ENCODE measurements around the gene HOPX.
"Not testable (repeated sequence)": the region's sequence is repeated elsewhere in the genome, so short reads cannot be mapped to it uniquely, and the experiment has no call there.

The HOPX gene

DNA sequence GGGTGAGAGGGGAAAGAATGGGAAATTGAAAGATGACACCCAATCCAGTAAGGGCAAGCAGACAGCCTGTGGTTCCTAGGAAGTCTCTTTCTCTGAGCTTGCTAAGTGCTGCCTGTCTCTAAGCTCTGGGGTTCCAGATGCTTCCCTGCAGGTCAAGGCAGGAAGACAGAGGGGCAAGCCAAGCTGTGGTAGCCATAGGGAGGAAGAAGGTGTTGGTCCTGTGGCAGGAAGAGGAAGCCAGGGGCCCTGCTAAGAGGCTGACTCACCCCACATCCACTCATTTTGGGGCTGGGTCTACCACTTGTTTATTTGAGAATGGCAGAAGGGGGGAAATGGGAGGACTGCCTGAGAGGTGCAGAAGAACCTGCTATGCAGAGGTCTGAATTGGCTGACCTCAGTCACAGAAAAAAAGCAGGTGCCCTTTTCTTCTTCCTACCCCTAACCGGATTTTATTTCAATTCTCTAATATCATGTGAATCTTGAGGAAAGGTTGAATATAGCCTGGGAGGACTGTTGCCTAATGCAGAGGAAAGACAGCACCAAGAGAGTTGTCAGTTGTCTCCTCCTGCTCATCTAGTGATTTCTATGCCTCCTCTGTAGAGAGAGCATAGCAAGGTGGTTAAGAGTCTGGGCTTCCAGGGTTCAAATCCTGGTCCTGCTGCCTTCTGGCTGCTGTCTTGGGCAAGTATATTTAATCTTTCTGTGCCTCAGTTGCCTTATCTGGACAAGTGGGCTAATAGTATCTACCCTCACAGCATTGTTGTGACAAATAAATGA lies 27.4 kb downstream of the HOPX start:
- DNase-seq: no peak

DNA sequence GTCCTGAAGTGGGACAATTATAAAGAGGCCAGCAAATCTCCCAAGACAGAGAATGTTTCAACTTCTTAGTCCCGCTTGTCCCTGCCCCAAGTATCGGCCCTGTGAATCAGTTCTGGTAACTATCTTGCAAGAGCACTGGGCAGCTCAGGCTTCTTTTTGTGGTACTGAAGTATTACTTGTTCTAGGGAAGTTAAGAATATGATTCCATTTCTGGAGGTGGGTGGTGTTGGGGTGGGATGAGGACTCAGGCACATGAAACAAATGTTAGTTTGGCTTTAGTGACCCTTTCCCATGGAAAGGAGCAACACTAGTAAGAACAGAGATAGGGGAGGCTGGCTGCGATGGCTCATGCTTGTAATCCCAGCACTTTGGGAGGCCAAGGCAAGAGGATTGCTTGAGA lies 28.9 kb downstream of the HOPX start:
- DNase-seq: no peak

DNA sequence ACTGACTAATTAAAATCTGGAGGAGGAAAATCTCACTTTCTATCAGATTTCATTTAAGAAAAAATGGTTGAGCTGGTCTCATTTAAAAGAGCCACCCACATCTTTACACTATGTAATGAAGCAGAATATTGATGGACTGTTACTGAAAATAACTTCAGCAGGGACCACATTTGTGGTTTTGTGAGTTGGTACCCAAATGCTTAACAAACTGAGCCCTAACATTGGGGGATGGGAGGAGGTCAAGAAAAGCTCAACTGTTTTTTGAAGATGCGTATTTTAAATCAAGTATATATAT lies 30.1 kb downstream of the HOPX start:
- DNase-seq: no peak

DNA sequence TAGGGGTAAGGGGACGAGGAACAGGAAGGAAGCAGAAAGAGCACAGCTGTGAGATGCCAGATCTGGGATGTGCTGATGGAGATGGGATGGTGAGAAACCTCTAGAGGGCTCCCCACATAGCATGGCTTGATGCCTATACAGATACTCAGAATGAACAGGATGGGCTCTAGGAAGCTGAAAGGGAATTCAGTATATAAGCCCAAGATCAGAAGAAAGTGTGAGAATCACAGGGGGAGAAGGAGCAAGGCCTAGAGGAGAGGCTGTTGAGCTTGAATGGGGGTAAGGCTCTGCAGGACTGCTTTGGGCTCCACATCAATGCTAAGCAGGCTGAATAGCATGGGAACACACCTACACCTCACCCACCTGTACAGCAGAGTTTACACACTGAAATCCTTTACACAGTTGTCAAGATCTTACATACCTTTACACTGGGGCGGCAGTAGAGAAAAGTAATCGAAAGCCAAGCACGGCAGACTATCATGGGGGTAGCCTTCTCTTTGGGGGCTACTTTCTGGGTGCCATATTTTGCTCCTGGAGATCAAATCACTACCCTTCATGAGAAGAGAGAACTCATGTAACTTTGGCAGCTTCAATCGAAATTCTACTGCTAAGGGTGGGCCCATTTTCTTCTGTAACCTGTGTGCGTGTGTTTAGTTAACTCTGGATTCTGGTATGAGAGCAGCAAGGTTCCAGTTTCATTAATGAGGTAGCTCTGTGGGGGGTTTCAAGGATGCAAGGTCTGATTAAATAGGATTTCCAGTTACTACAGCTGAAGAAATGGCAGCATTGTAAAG lies 30.6 kb downstream of the HOPX start:
- no peak for DNase-seq

DNA sequence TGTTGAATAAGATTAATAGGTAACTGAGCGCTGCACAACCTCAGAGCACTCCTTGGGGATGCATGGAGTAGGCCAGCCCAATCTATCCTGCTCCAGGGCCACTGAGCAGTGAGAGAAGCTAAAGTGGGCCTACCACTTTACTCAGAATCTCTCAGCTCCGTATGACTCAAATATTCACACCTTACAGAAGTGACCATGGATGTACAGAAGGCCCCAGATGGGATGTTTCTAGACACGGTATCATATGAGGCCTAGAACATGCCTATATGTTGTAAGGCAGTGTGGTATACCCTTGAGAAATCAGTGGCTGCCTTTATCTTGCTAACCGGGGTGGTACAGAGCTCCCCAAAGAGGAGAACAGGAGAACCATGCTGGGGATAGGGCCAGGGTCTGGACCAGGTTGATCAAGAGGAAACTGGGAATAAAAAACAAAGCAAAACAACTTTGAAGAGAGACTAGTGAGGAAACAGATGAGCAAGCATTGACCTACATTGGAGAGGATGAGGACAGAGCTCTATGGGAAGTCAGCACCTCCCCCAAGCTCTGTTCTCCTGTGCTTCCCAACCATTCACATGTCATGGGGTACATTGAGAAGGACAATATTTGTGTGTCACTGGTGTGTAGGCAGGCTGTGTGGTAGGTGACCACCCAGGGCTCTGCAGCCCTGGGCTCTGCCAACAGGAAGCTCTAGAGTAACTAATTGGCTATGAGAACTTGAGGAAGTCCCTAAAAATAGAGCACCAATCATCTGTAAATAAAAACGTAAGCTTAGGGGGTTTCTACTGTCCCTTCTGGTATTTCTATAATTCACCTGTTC lies 31.4 kb downstream of the HOPX start:
- no peak for DNase-seq

DNA sequence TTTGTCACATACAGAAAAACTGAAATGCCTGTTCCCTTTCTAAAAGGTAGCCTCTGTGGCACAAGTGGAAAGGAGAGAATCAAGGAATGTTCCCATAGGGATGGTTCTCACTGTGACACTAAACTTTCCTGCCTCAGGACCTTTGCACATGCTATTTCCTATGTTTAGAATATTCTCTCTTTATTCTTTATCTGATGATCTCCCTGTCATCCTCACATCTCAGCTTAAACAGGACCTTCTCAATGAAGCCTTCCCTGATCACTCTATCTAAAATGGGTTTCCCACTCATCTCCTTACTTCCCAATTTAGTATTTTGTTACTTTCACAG lies 32.3 kb downstream of the HOPX start:
- no peak for DNase-seq

DNA sequence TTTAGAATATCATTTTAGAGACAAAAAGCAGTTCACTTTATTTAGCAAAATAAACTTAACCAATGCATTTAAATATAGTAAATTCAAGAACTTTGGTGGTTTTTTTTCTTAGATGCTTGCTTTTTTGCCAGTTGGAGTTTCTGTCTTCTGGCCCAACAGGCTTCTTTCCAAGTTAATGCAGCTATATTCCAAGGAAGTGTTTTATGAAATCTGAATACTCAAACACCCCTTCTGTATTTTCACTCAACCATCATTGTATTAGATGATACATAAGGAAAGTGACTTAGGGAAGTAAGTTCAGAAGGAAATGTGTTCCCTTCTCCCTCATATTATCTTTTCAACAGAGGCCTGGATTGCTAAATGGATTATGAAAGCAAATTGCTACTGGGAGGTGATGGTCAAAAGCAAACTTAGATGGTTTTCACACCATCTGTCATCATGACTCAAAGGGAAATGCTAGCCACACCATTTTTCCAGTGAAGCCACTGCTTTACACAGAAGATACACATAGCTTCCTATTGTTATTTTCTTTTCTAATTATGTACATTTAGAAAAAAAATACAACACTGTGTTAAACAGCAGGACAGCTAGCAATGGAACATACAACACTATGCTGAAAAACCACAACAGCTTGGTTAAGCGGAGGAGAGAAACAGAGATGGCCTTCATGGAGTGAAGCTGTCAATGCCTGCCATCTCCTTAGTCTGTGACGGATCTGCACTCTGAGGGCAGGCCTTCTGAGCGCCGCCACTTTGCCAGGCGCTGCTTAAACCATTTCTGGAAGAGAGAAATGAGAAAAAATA lies 32.9 kb downstream of the HOPX start:
- DNase-seq: no peak

DNA sequence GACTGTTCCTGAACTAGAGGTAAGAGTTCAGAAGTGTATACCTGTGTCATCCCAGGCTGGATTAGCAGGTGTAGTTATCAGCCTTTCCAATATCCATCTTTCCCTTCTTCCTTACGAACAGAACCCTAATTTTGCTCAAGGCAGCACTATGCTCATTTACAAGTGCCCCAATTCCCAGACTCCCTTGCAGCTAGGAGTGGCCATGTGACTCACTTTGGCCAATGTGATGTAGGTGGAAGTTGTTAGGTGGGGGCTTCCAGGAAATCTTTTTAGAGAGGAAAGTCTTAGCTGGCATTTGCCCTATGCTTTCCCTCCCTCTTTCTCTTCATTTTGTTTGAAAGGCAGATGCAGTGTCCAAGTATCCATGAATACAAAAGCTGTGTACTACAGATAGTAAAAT lies 34.8 kb downstream of the HOPX start:
- DNase-seq: no peak

DNA sequence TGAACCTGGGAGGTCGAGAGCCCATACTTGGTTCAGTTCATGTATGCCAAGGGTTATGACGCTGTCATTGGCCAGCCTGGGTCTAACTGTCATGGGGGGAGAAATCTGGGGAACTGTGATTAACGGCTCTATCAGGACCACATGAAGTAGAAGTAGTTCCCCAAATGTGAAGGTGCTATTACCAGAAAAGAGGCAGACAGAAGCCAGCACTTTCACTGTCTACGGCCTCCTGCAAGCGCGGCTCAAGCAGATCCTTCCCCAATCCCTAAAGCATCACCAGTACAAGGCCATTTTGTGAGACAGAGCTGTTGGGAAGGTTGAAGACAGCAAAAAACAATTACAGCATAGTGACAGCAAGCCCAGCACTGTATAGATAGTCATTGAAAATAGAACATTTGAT lies 37.5 kb downstream of the HOPX start:
- no peak for DNase-seq

DNA sequence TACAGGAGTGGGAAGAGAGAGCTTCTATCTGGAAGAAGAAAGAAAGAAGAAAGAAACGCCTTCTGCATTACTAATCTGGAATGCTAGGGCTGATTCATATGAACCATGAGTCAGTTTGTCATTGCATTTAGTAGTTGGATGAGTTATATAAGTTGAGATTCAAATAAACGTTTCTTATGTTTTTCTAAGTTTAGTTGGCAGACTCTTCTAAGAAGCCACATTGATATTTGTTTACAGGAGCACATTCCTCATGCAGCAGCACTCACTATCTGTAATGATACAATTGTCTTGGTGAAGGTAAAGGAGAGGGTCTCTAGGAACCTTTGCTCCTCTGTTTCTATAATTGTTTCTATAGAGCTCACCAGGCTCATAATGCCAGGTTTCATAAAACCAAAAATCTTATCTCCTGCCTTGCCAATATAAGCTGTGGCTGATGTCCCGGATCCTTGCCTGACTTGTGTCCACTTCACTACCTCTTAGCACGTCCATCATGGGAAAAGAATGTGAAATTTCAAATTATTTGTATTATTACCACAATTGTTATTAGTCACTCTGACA lies 39.5 kb downstream of the HOPX start:
- DNase-seq: no peak

DNA sequence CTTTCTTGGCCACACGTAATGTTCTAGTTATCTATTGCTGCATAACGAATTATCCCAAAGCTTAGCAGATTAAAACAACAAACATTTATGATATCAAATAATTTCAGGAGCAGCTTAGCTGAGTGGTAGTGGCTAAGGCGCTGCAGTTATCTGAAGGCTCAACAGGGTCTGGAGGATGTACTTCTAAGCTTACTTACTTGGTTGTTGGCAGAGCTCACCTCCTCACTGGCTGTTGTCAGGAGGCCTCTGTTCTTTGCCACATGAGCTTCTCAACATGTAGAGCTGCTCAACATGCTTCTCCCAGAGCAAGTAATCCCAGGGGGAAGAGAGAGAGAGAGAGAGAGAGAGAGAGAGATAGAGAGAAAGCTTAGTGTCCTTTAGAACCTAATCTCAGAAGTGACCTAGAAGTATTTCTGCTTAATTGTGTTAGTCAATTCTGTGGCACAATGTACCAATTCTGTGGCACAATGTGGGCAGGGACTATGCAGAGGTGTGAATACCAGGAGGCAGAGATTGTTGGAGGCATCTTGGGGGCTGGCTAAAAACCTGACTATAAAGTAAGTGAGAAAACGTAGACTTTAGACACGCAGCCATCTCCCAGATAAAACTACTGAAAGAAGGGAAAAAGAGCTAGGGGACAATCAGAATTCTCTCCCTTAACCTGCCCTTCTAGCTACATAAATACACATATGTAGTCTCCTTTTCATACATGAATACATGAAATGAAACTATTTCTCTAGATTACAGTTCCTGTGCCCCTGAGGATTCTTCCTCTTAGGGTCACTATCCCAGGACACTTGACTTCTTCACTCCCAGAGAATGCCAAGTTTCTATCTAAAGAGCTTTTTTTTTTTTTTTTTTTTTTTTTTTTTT lies 40.2 kb downstream of the HOPX start:
- no peak for DNase-seq

DNA sequence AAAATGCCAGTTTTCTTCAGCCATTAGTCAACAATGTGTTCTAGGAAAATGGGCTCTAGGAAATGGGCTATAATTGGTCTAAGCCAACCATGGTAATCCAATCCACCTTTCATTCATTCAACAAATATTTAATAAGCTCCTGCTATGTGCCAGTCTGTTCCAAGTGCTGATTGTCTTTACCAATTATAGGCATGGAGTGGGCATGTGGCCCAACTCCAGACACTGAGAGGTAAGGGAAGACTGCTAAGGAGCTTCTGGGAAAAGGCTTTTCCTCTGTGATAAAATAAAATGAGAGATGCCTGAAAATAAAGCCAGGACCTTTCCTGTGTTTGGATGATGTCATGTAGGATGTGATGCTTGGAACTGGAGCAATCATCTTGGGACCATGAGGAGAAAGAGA lies 43.3 kb downstream of the HOPX start:
- DNase-seq: no peak

DNA sequence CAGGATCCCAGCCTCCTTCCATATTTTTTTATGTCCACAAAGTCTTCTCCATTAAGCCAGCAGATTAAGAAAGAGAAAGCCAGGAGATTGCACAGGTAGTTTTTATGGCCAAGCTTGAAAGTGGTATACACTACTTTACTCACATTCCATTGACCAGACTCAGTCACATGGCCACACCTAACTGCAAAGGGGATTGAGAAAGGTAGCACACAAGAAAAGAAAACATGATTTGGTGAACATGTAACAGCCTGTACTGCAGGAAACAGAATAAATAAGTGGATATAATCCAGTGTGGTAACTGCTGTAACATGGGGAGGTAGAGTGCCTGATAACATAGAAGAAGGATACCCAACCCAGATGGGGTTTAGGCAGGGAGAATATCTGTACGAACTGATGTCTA lies 43.9 kb downstream of the HOPX start:
- DNase-seq: no peak

DNA sequence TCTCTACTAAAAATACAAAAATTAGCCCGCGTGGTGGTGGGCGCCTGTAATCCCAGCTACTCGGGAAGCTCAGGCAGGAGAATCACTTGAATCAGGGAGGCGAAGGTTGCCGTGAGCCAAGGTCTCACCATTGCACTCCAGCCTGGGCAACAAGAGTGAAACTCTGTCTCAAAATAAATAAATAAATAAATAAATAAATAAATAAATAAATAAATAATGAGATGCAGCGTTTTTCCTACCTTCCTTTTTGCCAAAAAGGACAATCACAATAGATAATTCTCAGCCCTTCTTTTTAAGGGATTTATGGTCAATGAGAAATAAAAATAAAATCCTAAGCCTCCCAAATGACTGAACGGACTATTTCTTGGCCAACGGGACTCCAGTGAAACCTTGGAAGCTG lies 46.1 kb downstream of the HOPX start:
- DNase-seq: not testable (repeated sequence)

DNA sequence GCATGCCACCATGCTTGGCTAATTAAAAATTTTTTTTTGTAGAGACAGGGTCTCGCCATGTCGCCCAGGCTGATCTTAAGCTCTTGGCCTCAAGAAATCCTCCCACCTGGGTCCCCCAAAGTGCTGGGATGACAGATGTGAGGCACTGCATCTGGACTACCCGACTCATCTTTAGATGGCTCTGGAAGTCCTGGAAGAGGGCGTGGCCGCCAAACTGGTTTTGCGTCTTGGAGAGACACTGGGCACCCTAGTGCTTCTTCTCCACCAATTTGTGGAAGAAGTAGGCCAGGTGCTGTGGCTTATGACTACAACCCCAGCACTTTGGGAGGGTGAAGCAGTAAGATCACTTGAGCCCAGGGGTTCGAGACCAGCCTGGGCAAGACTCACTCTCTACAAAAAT lies 47.6 kb downstream of the HOPX start:
- no peak for DNase-seq

DNA sequence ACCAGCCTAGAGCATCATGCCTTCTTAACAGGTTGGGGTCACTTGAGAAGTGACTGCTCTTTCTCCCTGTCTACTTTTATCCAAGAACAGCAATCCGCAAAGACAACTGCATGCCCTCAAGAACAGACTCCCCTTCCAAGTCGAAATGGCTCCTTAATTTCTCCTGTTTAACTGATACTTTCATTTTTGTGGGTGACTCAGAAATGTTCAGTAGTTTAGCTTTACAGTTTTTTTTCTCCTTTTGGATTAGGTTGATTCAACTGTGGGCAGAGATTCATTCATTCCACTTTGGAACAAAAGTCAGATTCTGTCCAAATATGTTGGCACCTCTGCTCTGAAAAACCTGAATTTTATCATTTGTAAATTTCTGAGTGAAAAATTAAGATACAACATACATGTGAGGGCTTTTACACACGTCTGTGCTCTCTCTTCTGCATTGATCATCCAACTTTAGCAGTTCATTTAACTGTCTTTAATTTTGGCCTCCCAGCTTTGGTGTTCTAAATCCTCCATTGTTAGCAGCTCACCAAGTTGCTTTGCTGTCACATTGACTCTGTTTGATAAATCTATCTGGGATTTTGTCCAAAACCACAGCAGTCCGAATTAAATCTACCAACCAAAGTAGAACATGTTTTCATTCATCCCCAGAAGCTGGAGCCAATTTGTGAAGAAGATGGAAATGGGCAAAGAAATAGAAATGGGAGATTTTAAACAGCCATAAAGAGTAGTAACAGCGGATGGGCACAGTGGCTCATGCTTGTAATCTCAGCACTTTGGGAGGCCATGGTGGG lies 50.0 kb downstream of the HOPX start:
- DNase-seq: no peak

DNA sequence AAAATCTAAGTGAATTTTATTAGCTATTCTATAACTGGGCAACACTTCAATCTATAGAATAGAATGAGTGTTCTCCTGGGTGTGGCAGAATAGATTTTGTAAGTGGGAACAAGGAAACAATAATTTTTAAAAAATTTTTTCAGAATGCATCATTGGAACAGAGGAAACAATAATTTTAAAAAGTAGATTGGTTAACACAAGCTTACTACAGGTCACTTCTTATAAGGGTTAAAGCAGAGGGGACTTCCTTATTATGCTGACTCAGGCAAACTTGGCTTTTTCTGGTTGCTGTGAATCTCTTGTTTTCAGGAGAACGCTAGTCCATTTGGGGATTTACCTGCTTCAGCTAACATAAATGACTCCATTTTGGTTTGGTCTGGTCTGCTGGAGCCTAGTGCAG lies 52.5 kb downstream of the HOPX start:
- DNase-seq: no peak

DNA sequence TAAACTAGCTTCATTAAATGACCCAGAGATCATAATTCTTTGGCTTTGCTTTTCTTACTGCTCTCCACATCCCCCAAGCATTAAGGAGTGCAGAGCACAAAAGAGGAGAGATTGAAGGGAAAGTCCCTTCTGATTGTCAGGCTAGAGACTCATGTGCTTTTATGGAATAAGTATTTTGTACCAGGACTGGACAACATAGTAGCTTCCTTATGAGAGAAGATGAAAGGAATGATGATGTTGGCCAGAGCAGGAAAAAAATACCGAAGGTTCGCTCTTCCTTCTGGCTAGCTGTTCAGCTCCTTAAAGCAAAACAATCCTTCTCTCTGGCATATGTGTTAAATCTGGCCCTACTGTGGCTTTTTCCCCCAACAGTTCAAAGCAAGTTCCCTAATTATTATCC lies 53.1 kb downstream of the HOPX start:
- DNase-seq: no peak

DNA sequence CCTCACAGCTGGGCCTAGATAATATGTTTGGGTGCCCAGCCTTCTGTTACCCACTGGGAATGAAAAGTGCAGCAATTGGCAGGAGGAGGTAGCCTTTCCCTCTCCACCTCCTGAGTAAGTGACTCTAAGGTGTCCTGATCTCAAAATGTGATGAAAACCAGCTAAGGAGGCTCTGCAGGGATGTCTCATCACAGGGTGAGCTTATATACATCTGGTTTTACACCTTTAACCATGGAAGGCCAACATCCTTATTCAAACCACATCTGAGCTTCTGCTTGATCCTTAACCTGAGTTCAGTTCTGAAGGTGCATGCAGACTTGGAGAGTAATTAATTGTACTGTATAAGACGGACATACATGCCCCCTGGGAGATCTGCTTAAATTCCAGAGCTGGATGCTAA lies 53.7 kb downstream of the HOPX start:
- no peak for DNase-seq

DNA sequence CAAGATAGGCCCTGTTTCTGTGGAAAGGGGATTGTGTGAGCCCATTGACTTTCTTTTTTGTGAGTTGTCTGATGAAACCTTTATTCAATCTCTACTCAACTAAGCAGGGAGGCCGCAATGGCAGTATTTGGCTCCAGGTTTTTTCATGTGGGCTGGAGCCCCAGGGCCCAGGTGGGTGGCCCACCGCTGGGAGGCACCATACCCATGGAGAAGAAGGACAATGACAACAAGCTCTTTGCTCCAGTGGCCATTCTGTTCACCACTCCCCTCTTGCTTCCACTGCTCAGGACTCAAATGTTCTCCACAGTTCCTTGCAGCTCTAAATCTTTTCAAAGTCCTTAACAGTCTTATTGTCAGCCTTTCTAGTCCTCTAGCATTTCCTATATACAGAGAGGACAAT lies 54.1 kb downstream of the HOPX start:
- no peak for DNase-seq

DNA sequence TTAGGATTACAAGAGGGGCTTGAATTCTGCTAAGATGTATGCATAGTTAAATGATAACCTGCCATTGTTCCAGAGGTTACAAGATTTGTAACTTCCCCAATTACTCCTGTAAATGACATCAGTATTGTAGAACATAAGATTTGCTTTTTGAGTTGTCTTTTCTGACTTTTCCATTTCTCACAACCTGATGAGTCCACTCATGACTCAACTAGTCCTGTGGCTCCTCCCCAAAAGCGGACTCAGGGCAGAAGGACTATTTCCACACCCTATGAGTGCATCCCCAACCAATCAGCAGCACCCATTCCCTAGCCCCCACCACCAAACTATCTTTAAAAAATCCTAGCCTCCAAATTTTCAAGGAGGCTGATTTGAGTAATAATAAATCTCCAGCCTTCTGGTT lies 54.7 kb downstream of the HOPX start:
- DNase-seq: no peak
